ENCODE results near the gene STK16. TPM values are rescaled to one million over a fixed set of nuclear protein-coding genes. Genes with fewer than 3 reads are reported as not detected.

The STK16 gene
- polyA plus RNA-seq, 1 donor from 2014 or later, result 64.9 TPM

DNA sequence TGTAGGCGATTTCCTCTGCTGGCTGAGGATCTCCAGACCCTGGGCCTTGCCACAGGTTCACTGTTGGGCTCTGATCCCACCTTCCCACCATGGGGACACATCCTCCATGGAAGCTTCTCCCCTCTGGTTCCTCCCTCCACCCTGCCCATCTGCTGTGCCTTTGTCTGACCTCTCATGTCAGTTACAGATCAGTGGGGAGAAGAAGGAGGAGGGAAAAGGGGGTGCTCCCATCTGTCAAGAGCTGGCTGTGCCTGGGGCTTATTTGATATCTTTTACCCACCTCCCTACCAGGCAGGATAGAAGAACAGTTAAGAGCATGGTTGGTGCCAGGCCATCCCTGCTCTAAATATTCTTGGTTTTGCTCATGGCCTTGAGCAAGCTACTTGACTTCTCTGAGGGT lies 21.6 kb downstream of the STK16 start:
- Histone ChIP-seq H3K4me3 (ENCODE audit: low read length) (no peak overlapping the region), H3K9ac (ENCODE audit: low read length) (no peak overlapping the region), H3K4me2 (ENCODE audit: low read length) (no peak overlapping the region), H3K79me2 (replicated peaks; ENCODE audit: insufficient read depth, low read length) (no peaks in the 10 kb centered on the region), H3K27ac (ENCODE audit: low read length) (no peak overlapping the region), H3K36me3 (ENCODE audit: insufficient read depth, low read length) (no peaks in the 10 kb centered on the region), H3F3A (ENCODE audit: insufficient read depth, low read length, poor library complexity, severe bottlenecking) (no peaks in the 10 kb centered on the region), H2AFZ (ENCODE audit: low read depth, low read length) (no peak overlapping the region), H3K9me2 (ENCODE audit: insufficient read depth, low read length) (no peaks in the 10 kb centered on the region), H3K9me3 (ENCODE audit: low read length) (no peaks in the 10 kb centered on the region), H4K20me1 (ENCODE audit: insufficient read depth) (no peaks in the 10 kb centered on the region), H3K27me3 (ENCODE audit: insufficient read depth, low read depth, low read length) (peaks cover 8% of the 10 kb centered on the region)
- TF ChIP-seq EZH2 (IDR thresholded peaks at IDR 0.05; ENCODE audit: borderline replicate concordance, insufficient read depth, low read length, poor library complexity, severe bottlenecking) (no peak), SMC3 (conservative IDR thresholded peaks at IDR 0.05; ENCODE audit: poor library complexity) (no peak), RAD21 (conservative IDR thresholded peaks at IDR 0.05) (no peak), EP300 (conservative IDR thresholded peaks at IDR 0.05; ENCODE audit: poor library complexity, severe bottlenecking) (no peak), TAF1 (IDR thresholded peaks at IDR 0.05; ENCODE audit: low read depth) (no peak), MXI1 (conservative IDR thresholded peaks at IDR 0.05; ENCODE audit: poor library complexity, severe bottlenecking) (no peak), POLR2AphosphoS5 (IDR thresholded peaks at IDR 0.05) (no peak)
- TF ChIP-seq, protein P1, sequence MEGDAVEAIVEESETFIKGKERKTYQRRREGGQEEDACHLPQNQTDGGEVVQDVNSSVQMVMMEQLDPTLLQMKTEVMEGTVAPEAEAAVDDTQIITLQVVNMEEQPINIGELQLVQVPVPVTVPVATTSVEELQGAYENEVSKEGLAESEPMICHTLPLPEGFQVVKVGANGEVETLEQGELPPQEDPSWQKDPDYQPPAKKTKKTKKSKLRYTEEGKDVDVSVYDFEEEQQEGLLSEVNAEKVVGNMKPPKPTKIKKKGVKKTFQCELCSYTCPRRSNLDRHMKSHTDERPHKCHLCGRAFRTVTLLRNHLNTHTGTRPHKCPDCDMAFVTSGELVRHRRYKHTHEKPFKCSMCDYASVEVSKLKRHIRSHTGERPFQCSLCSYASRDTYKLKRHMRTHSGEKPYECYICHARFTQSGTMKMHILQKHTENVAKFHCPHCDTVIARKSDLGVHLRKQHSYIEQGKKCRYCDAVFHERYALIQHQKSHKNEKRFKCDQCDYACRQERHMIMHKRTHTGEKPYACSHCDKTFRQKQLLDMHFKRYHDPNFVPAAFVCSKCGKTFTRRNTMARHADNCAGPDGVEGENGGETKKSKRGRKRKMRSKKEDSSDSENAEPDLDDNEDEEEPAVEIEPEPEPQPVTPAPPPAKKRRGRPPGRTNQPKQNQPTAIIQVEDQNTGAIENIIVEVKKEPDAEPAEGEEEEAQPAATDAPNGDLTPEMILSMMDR (IDR thresholded peaks at IDR 0.05; ENCODE audit: poor library complexity, severe bottlenecking), result no peak
- TF ChIP-seq, protein P2, sequence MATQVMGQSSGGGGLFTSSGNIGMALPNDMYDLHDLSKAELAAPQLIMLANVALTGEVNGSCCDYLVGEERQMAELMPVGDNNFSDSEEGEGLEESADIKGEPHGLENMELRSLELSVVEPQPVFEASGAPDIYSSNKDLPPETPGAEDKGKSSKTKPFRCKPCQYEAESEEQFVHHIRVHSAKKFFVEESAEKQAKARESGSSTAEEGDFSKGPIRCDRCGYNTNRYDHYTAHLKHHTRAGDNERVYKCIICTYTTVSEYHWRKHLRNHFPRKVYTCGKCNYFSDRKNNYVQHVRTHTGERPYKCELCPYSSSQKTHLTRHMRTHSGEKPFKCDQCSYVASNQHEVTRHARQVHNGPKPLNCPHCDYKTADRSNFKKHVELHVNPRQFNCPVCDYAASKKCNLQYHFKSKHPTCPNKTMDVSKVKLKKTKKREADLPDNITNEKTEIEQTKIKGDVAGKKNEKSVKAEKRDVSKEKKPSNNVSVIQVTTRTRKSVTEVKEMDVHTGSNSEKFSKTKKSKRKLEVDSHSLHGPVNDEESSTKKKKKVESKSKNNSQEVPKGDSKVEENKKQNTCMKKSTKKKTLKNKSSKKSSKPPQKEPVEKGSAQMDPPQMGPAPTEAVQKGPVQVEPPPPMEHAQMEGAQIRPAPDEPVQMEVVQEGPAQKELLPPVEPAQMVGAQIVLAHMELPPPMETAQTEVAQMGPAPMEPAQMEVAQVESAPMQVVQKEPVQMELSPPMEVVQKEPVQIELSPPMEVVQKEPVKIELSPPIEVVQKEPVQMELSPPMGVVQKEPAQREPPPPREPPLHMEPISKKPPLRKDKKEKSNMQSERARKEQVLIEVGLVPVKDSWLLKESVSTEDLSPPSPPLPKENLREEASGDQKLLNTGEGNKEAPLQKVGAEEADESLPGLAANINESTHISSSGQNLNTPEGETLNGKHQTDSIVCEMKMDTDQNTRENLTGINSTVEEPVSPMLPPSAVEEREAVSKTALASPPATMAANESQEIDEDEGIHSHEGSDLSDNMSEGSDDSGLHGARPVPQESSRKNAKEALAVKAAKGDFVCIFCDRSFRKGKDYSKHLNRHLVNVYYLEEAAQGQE (IDR thresholded peaks at IDR 0.05; ENCODE audit: borderline replicate concordance), result no peak

DNA sequence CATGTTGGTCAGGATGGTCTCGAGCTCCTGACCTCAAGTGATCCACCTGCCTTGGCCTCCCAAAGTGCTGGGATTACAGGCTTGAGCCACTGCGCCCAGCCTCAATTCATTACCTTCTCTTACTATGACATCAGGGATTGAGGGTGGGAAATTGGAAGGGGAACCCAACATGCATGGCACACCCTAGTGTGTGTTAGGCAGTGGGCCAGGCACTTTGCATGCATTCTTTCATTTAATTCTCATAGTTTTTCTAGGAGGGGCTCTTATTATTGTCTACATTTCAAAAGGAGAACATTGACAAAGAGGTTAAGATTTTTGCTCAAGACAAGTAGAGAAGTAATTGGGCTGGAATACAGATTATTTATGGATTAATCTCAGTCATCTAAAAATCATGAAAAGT lies 23.0 kb downstream of the STK16 start:
- no peaks in the 10 kb centered on the region for H3F3A ChIP-seq (ENCODE audit: insufficient read depth, low read length, poor library complexity, severe bottlenecking)
- H4K20me1 ChIP-seq (ENCODE audit: insufficient read depth), result no peaks in the 10 kb centered on the region
- H3K27me3 ChIP-seq (ENCODE audit: insufficient read depth, low read depth, low read length), result peaks cover 11% of the 10 kb centered on the region
- H3K4me2 ChIP-seq (ENCODE audit: low read length), result no peak overlapping the region
- H2AFZ ChIP-seq (ENCODE audit: low read depth, low read length), result no peak overlapping the region
- no peaks in the 10 kb centered on the region for H3K79me2 ChIP-seq (replicated peaks; ENCODE audit: insufficient read depth, low read length)
- no peak overlapping the region for H3K27ac ChIP-seq (ENCODE audit: low read length)
- no peak overlapping the region for H3K4me3 ChIP-seq (ENCODE audit: low read length)
- TF ChIP-seq, protein P2 (IDR thresholded peaks at IDR 0.05; ENCODE audit: borderline replicate concordance), result no peak
- TF ChIP-seq TAF1 (IDR thresholded peaks at IDR 0.05; ENCODE audit: low read depth), result no peak
- TF ChIP-seq EZH2 (IDR thresholded peaks at IDR 0.05; ENCODE audit: borderline replicate concordance, insufficient read depth, low read length, poor library complexity, severe bottlenecking), result no peak
- TF ChIP-seq, protein P1 (IDR thresholded peaks at IDR 0.05; ENCODE audit: poor library complexity, severe bottlenecking), result no peak
- no peak for TF ChIP-seq MXI1 (conservative IDR thresholded peaks at IDR 0.05; ENCODE audit: poor library complexity, severe bottlenecking)
- no peak for TF ChIP-seq SMC3 (conservative IDR thresholded peaks at IDR 0.05; ENCODE audit: poor library complexity)
- TF ChIP-seq POLR2AphosphoS5 (IDR thresholded peaks at IDR 0.05), result no peak
- no peak for TF ChIP-seq EP300 (conservative IDR thresholded peaks at IDR 0.05; ENCODE audit: poor library complexity, severe bottlenecking)
- no peak for TF ChIP-seq RAD21 (conservative IDR thresholded peaks at IDR 0.05)
- no peaks in the 10 kb centered on the region for H3K9me3 ChIP-seq (ENCODE audit: low read length)
- no peaks in the 10 kb centered on the region for H3K36me3 ChIP-seq (ENCODE audit: insufficient read depth, low read length)
- no peak overlapping the region for H3K9ac ChIP-seq (ENCODE audit: low read length)
- H3K9me2 ChIP-seq (ENCODE audit: insufficient read depth, low read length), result no peaks in the 10 kb centered on the region

All from neural cell (in vitro differentiated cells).